ENCODE measurements around the gene EHD4.
A peak's percentile ranks its signal among the peaks of the same experiment; 100 is the strongest.

Gene EHD4

GRCh38 chr15:41915255-41915994 lies 56.9 kb downstream of the EHD4 start:
- DNase-seq: no peak

DNA sequence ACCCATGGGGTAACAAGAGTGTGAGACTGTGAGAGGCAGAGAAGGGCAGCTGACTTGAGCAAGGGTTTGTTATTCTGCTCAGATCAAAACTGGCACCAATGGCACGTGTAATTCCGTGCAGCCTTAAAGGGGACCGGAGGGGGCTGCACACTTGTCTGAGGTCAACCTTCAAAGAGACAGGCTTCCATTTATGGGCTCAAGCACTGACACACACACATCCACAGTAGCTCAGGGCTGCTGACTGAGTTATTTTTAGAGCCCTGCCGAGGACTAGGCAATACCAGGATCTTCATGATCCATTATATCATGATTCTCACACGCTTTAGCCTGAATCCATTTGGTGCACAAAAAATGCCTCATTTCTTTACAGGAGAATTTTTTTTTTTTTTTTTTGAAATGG lies 57.9 kb downstream of the EHD4 start:
- no peak for DNase-seq

DNA sequence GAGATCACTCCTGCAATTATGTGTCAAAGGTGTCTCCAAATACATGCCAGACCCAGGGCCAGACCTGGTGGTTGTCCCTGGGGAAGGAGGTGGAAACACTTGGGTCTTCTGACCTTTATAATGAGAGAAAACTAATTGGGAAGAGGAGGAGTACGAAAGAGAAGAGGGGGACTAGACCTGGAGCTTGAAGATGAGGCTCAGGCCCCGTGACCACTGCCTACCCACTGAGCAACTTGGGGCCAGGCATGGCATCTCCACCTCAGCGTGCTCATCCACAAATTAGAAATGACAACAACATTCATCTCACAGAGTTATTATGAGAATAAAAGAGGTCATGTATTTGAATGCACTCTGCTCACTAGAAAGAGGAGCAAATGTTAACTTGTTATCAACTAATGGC lies 59.1 kb downstream of the EHD4 start:
- no peak for DNase-seq

GRCh38 chr15:41911691-41912345 lies 60.5 kb downstream of the EHD4 start:
- no peak for DNase-seq

GRCh38 chr15:41908736-41909461 lies 63.5 kb downstream of the EHD4 start:
- no peak for DNase-seq

- DNase-seq: no peak
These were observed 65.2 kb downstream of the EHD4 start for GRCh38 chr15:41907141-41907540.

DNA sequence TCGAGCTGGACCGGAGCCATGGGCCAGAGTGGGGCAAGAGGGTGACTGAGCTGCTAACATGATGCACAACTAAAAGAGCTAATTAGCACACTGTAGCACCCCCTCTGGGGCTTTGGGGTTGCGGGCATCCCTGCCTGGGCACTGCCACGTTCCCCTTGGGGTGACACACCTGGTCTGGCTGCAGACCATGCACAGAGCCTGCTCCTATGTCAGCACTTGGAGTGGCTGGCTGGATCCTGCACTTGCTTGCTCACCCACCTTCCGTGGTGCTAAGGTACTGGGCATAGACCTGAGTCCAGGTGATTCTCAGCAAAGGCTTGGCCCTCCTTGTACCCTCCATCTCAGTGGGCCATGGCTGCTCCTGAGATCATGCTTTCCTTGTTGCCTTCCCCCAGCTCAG lies 65.7 kb downstream of the EHD4 start:
- no peak for DNase-seq

DNA sequence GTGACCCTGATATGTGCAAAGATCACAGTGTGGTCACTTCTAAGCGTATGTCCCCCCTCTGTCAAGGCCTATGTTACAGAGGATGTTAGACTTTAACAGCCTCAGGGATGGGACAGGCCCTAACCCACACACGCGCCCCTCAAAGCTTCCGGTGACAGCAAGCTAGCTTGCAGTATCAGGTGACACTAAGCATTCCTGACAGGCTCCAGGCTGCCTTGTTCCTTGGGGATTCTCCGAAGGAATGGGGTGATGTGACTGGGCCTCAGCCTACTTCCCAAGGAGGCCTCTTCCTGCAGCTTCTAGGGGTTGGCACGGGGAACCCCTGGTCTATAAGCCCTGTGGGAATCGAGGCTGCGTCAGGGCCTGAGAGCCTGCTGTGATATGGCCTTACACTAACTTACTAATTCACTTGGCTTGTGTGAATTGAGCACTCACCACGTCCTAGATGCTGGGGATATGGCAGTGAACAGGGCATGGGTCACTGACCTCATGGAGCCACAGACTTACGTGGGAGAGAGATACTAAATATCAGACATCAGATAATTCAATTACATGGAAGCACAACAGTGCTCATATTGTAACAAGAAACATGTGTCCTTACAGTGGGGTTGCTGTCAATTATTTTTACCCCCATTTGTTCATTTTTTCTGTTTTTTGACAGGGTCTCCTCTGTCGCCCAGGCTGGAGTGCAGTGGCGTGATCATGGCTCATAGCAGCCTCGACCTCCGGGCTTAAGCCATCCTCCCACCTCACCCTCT lies 67.1 kb downstream of the EHD4 start:
- DNase-seq: no peak

DNA sequence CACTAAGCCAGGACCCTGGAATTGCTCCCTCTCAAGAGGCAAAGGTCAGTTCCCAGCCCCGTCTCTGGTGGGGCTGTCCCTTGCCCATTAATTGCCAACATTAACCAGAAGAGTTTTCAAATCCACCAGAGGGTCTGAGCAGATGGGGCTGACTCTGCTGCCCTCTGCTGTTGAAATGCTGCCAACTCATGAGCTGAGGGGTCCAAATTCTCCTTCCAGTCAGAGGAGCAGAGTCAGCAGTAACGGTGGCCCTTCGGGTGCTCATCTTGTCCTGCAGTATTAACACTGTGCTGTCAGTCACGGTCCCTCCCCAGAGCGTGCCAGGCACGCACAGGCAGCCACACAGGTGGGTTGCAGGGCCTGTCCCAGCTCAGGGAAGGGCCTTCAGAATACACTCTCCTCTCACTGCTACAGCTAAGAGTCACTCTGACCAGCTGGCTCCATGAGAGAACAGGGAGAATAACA lies 67.8 kb downstream of the EHD4 start:
- DNase-seq: peak; percentile 51 to 62

DNA sequence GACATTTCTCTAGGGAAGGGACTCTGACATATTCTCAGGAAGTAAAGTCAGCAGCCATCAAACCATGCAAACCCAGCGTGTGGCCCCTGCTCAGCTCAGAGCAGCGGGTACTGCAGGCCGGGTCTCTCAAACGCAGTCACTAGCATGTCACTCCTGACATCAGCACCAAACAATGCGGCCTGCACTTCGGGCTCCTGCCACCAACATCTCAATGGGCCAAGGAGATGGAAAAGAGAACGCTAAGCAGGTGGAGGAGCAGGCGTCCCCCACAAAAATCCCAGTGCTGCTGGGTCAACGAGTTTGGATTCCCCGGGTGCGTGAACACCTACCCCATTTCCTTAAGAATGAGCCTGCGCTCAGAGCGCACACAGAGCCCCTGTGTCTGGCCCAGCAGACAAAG lies 68.6 kb downstream of the EHD4 start:
- no peak for DNase-seq

GRCh38 chr15:41901431-41901830 lies 70.9 kb downstream of the EHD4 start:
- DNase-seq: no peak

DNA sequence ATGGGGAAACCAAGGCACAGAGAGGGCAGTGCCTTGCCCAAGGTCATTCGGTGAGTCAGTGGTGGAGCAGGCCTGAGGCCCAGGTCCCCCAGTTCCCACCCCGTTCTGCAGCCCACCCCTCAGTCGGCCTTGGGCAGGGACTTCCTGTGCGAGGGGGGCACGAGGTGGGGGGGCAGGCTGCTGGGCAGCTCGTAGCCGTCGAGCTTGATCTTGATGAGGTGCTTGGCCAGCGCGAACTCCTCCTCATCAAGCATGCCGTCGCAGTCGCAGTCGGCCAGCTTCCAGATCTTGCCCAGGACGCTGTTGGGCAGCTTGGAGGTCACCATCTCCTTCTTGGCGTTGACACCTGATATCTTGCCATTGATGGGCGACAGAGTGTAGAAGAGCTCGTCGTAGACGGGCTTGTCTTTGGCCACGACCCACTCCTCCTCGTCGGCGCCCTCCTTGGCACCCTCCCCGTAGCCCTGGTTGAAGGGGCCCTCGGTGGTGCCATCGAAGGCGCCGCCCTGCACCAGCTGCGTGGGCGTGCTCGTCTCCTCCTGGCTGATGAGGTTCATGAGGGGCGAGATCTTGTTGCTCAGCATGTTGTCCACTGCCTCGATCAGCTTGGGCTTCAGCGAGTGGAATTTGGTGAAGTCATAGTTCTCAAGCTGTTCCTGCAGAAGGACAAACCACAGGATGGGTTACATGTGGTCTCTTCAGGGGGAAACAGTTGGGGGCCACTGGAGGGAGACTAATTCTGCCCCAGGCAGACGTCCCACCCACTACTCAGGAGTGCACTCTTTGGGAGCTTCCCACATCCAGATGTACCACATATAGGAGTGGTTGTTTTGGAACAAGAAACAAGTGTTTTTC lies 71.6 kb downstream of the EHD4 start:
- no peak for DNase-seq

GRCh38 chr15:41899854-41900442 lies 72.4 kb downstream of the EHD4 start:
- DNase-seq: no peak

DNA sequence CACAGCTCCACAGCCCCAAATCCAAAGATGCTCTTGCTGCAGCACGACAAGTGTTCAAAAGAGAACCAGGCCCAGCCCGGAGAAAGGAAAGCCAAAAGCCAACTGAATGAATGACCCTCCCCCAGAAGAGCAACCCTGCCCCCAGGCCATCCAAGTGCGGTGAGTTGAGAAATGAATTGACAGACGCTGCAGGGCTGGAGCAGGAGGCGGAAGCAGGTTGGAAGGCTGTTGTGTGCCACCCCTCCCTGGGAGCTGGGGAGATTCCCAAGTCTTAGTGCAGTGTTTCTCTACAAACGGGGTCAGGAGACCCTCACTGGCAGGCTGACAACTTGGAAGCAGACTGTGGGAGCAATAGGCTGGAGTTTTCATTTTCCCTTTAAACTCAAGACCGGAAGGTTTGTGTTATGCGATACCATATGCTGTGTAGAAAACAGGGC lies 75.0 kb downstream of the EHD4 start:
- no peak for DNase-seq

GRCh38 chr15:41896566-41896965 lies 75.8 kb downstream of the EHD4 start:
- DNase-seq: no peak

DNA sequence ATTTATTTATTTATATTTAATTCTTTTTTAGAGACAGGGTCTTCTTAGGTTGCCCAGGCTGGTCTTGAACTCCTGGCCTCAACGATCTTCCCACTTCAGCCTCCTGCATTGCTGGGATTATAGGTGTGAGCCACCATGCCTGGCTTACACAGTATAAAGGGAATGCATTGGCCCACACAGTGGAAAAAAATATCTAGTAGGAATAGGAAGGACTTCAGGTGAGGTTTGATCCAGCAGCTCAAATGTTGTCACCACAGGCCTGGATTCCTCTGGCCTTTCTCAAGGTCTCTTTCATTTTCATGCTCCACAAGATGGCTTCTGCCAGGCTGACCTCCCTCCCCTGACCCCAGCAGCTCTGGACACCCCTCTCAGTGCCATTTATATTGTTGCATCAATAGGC lies 76.4 kb downstream of the EHD4 start:
- DNase-seq: no peak

DNA sequence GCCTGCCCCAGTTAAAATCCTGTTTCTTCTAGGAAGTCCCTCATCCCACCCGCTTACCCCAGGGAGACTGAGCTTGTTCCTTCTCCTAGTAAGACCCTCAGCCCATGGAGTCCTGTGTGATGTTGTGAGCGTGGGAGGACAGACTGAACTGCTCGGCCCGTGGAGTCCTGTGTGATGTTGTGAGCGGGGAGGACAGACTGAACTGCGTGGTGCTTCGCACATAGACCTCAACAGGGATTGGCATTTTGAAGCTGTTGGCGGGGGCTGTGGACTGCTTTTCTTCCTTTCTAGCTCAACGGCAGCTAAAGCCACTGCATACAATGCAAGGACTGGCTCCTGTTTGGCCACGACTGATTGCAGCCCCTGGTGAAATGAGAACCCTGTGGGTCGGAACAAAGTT lies 76.9 kb downstream of the EHD4 start:
- no peak for DNase-seq

GRCh38 chr15:41894791-41895463 lies 77.4 kb downstream of the EHD4 start:
- DNase-seq: peak; percentile 34 to 53

GRCh38 chr15:41894251-41894790 lies 78.0 kb downstream of the EHD4 start:
- DNase-seq: no peak

DNA sequence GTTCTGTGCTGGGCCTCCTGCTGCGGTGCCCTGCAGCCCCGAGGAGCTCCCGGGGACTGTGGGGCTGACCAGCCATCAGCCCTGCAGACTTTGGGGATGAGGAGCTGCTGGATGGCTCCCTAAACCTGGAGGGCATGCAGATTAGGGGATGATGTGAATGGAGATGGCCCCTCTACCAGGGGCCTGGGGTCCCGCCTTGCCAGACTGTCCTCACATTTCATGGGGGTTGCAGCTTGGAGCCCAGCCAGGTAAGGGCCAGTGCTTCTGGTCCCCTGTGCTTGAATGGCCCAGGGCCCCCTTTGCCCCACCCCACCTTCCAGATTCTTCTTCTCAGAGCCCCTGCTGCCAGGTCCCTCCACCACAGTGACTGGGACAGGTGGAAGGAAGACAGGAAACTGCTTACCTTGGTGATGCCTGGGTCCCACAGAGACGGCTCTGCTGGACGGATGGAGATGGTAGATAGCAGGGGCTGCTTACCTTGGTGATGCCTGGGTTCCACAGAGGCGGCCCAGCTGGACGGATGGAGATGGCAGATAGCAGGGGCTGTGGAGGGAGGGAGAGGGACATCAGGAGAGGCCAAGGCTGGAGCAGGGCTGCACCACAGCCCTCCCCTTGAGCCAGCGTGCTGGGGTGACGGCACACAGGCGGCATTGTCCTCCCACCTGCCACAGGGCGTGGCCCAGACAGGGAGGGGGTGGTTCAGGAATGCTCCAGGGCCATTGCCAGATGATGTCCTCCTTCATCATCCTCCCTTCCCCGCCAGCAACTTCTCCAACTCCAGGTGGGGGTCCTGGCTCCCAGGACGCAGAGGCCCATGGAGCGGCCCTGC lies 78.7 kb downstream of the EHD4 start, which contains the start of gene SPTBN5:
Gene SPTBN5, minus strand, starts transcription at position 632 of the 829 bp plus-strand sequence. Its CDS starts 556 bp downstream, at position 76.
- DNase-seq: no peak
